Measurements from ENCODE around the gene ANGPTL7.

Gene ANGPTL7

GRCh38 chr1:11233208-11233607, 44.1 kb downstream of the ANGPTL7 start:
- TF ChIP-seq, protein P1, sequence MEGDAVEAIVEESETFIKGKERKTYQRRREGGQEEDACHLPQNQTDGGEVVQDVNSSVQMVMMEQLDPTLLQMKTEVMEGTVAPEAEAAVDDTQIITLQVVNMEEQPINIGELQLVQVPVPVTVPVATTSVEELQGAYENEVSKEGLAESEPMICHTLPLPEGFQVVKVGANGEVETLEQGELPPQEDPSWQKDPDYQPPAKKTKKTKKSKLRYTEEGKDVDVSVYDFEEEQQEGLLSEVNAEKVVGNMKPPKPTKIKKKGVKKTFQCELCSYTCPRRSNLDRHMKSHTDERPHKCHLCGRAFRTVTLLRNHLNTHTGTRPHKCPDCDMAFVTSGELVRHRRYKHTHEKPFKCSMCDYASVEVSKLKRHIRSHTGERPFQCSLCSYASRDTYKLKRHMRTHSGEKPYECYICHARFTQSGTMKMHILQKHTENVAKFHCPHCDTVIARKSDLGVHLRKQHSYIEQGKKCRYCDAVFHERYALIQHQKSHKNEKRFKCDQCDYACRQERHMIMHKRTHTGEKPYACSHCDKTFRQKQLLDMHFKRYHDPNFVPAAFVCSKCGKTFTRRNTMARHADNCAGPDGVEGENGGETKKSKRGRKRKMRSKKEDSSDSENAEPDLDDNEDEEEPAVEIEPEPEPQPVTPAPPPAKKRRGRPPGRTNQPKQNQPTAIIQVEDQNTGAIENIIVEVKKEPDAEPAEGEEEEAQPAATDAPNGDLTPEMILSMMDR (conservative IDR thresholded peaks at IDR 0.05; ENCODE audit: control insufficient read depth, insufficient read depth, low read depth, low read length): no peak
- no peak overlapping the region for H3K4me3 ChIP-seq (ENCODE audit: control insufficient read depth, low read depth, low read length)
- DNase-seq (ENCODE audit: low read depth): no peak

GRCh38 chr1:11237356-11237755, 48.2 kb downstream of the ANGPTL7 start:
- no peak for DNase-seq (ENCODE audit: low read depth)
- TF ChIP-seq, protein P1 (conservative IDR thresholded peaks at IDR 0.05; ENCODE audit: control insufficient read depth, insufficient read depth, low read depth, low read length): no peak
- H3K4me3 ChIP-seq (ENCODE audit: control insufficient read depth, low read depth, low read length): no peak overlapping the region

DNA sequence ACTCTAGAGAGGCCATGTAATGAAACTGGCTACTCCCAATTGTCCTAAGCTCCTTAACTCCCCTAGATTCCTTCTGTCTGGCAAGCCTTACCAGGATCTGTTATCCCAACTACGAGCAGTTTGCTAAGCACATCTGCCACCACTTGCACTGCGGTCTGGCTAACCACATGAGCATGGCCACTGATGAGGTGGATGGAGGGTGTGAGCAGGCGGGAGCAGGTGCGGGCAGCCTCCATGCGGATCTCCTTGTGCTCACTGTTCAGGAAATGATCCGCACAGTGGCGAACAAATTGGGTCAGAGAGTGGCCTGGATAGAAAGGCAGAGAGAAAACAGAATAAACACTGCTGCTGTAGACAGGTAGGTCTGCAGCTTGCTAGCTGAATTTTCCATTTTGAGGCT, 49.2 kb downstream of the ANGPTL7 start:
- TF ChIP-seq, protein P1 (conservative IDR thresholded peaks at IDR 0.05; ENCODE audit: control insufficient read depth, insufficient read depth, low read depth, low read length): no peak
- no peak overlapping the region for H3K4me3 ChIP-seq (ENCODE audit: control insufficient read depth, low read depth, low read length)
- no peak for DNase-seq (ENCODE audit: low read depth)

DNA sequence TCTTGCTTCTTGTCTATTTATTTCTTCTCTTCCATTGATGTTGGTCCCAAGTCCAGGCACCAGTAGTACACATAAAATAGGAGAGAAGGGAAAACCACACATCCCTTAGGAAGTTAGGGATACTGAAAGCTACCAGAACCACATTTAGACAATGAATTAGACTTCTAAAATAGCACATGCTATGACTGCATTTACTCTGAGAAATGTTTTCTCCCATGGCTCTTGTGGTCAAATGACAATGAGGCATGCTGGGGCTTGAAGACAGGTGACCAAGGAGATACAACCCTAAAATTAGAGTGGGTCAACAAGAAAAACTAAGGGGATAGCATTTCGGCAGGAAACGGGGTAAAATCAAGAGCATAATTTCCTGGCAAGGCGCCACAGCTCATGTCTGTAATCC, 56.1 kb downstream of the ANGPTL7 start:
- H3K4me3 ChIP-seq (ENCODE audit: control insufficient read depth, low read depth, low read length): no peak overlapping the region
- no peak for DNase-seq (ENCODE audit: low read depth)
- TF ChIP-seq, protein P1 (conservative IDR thresholded peaks at IDR 0.05; ENCODE audit: control insufficient read depth, insufficient read depth, low read depth, low read length): no peak
